Measurements from ENCODE around the gene PLEKHH2. TPM values are rescaled to one million over a fixed set of nuclear protein-coding genes. Genes with fewer than 3 reads are reported as not detected.

PLEKHH2 gene
- total and polyA plus RNA-seq, 2 of the 13 experiments (the other 11 are each of a cell fraction or from before 2014, with no cell fraction given) = 1.1 to 3.0 TPM

DNA sequence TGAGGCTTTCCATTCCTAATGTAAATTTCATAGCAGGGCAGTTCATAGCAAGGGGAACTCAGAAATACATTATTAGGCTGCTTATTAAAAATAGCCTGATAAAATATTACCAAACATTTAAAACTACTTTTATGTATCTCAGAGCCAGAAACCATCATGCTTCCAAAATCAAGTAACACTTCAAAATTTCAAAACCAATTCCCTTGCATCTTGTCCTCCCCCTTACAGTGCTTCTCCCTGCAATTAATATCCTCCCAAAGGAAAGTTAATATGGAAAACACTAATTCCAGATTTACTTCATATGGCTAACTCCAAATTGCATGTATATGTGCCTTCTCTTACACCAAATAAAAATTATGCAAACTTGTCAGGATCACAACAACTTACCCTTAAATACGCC lies 6.6 kb downstream of the PLEKHH2 start:
- Histone ChIP-seq H4K20me1 (ENCODE audit: insufficient read depth, low read length) (no peaks in the 10 kb centered on the region), H3K9me3 (ENCODE audit: low read length) (no peaks in the 10 kb centered on the region), H3K36me3 (replicated peaks in 1 of 2; ENCODE audit: control insufficient read depth in 1 of 2, insufficient read depth in 2 of 2, low read length in 2 of 2) (no peaks in the 10 kb centered on the region), H3K79me2 (ENCODE audit: insufficient read depth, low read length) (no peaks in the 10 kb centered on the region), H3K9ac (ENCODE audit: insufficient read depth, low read depth, low read length) (no peak overlapping the region), H2AFZ (ENCODE audit: low read length) (no peak overlapping the region), H3K4me3 (replicated peaks in 1 of 3; ENCODE audit: insufficient read depth in 1 of 3, low read depth in 2 of 3, low read length in 3 of 3) (no peak overlapping the region), H3K27ac (ENCODE audit: extremely low read length, insufficient read depth, low read length) (no peak overlapping the region), H3K4me1 (ENCODE audit: insufficient read depth, low read length) (no peaks in the 10 kb centered on the region), H3K4me2 (ENCODE audit: low read depth, low read length) (no peak overlapping the region), H3K27me3 (ENCODE audit: control insufficient read depth in 1 of 2, insufficient read depth in 2 of 2, low read length in 2 of 2) (no peaks in the 10 kb centered on the region)
- intact Hi-C loops (cut with micrococcal nuclease; ENCODE audit: unreplicated experiment) (no loop called here), in situ Hi-C loops (cut with HindIII; ENCODE audit: extremely low pct_ligation_motif_present, low pct_unique_long_range_greater_than_20kb) (no loop called here)
- ATAC-seq (no peak), FAIRE-seq (no peak), DNase-seq (ENCODE audit: low spot score) (no peak)
- POLR2A ChIA-PET = no interaction called here
- CTCF ChIA-PET (ENCODE audit: low intra/inter-chr PET ratio, low total read pairs) = no interaction called here
- TF ChIP-seq ZNF292 (CRISPR knock-in tag; IDR thresholded peaks at IDR 0.05; ENCODE audit: borderline replicate concordance, low read depth) (no peak), CBX2 (IDR thresholded peaks at IDR 0.05; ENCODE audit: low read depth, low read length) (no peak), CBX2 (CRISPR knock-in tag; IDR thresholded peaks at IDR 0.05; ENCODE audit: low read depth) (no peak), SSRP1 (CRISPR knock-in tag; IDR thresholded peaks at IDR 0.05) (no peak), ATM (IDR thresholded peaks at IDR 0.05; ENCODE audit: borderline replicate concordance) (no peak), SNAI1 (CRISPR knock-in tag; IDR thresholded peaks at IDR 0.05; ENCODE audit: borderline replicate concordance) (no peak), ATRX (CRISPR knock-in tag; IDR thresholded peaks at IDR 0.05; ENCODE audit: borderline replicate concordance) (no peak), NR2F6 (IDR thresholded peaks at IDR 0.05) (no peak), NR2F6 (CRISPR knock-in tag; IDR thresholded peaks at IDR 0.05) (no peak), ZSCAN22 (CRISPR knock-in tag; IDR thresholded peaks at IDR 0.05) (no peak), KDM1A (CRISPR knock-in tag; IDR thresholded peaks at IDR 0.05) (no peak), SAP130 (CRISPR knock-in tag; IDR thresholded peaks at IDR 0.05; ENCODE audit: low read depth) (no peak), MXD1 (CRISPR knock-in tag; IDR thresholded peaks at IDR 0.05) (no peak), TOE1 (CRISPR knock-in tag; IDR thresholded peaks at IDR 0.05) (no peak)
- TF ChIP-seq, protein P1, sequence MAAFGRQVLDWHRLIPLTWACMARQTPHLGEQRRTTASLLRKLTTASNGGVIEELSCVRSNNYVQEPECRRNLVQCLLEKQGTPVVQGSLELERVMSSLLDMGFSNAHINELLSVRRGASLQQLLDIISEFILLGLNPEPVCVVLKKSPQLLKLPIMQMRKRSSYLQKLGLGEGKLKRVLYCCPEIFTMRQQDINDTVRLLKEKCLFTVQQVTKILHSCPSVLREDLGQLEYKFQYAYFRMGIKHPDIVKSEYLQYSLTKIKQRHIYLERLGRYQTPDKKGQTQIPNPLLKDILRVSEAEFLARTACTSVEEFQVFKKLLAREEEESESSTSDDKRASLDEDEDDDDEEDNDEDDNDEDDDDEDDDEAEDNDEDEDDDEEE (CRISPR knock-in tag; IDR thresholded peaks at IDR 0.05) = no peak
- BruUV-seq (replicated peaks) = no TSS peak
- 88% methylated on average over 1 of the region's 1 CpG for WGBS (ENCODE audit: low lambda C conversion rate)
